GM12872 (cell line): ENCODE results near the gene A1BG.

Source experiments
- TF ChIP-seq, protein P1 (sequence below): IDR thresholded peaks from 3 replicates; pipeline ENCODE4 v1.5.1; 2011; ENCODE audit warnings: low read depth, mild to moderate bottlenecking, low read length, moderate library complexity; ENCODE audit not compliant: insufficient read depth

Gene A1BG

DNA sequence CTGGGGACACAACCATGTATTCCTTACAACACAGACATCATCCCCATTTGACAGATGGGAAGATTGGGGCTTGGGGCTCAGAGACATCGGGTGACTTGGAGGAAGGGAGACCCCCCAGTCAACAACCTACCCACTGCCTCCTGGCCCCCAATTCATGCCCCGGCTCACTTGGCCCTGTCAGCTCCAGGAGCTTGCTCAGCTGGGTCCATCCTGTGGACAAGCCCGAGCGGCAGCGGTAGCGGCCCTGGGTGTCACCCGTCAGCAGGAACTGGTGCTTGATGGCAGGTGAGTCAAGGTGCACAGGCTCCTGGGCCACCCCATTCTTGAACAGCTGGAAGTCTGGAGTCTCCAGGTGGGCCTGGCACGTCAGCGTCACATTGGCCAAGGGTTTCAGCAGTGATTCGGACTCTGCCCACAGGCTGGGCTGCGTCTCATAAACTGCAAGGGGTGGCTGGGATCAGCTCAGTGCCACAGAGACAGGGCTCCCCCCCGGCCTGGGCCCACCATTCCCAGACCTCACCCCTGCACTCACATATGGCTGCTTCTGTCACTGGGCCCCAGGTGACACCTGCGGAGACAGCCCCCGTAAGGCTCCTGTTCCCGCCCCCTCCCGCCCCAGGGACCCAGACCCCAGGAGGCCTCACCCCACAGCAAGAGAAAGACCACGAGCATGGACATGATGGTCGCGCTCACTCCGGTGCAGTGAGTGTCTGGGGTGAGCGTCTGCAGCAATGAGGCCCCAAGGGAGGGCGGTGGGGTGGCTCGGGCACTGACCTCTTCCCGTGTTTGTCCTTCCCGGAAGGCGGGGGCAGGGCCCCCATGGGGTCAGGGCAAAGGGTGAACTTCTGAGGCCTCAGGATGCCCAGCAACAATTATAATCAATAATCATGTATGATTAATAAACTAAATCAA lies at the start of gene A1BG:
Gene A1BG, minus strand, starts transcription at position 733 of the 912 bp plus-strand sequence. Its CDS starts 55 bp downstream, at position 678.
- TF ChIP-seq, protein P1, sequence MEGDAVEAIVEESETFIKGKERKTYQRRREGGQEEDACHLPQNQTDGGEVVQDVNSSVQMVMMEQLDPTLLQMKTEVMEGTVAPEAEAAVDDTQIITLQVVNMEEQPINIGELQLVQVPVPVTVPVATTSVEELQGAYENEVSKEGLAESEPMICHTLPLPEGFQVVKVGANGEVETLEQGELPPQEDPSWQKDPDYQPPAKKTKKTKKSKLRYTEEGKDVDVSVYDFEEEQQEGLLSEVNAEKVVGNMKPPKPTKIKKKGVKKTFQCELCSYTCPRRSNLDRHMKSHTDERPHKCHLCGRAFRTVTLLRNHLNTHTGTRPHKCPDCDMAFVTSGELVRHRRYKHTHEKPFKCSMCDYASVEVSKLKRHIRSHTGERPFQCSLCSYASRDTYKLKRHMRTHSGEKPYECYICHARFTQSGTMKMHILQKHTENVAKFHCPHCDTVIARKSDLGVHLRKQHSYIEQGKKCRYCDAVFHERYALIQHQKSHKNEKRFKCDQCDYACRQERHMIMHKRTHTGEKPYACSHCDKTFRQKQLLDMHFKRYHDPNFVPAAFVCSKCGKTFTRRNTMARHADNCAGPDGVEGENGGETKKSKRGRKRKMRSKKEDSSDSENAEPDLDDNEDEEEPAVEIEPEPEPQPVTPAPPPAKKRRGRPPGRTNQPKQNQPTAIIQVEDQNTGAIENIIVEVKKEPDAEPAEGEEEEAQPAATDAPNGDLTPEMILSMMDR: no peak

- TF ChIP-seq, protein P1: no peak
Measured at GRCh38 chr19:58401840-58402421, 48.6 kb upstream of the A1BG start.

DNA sequence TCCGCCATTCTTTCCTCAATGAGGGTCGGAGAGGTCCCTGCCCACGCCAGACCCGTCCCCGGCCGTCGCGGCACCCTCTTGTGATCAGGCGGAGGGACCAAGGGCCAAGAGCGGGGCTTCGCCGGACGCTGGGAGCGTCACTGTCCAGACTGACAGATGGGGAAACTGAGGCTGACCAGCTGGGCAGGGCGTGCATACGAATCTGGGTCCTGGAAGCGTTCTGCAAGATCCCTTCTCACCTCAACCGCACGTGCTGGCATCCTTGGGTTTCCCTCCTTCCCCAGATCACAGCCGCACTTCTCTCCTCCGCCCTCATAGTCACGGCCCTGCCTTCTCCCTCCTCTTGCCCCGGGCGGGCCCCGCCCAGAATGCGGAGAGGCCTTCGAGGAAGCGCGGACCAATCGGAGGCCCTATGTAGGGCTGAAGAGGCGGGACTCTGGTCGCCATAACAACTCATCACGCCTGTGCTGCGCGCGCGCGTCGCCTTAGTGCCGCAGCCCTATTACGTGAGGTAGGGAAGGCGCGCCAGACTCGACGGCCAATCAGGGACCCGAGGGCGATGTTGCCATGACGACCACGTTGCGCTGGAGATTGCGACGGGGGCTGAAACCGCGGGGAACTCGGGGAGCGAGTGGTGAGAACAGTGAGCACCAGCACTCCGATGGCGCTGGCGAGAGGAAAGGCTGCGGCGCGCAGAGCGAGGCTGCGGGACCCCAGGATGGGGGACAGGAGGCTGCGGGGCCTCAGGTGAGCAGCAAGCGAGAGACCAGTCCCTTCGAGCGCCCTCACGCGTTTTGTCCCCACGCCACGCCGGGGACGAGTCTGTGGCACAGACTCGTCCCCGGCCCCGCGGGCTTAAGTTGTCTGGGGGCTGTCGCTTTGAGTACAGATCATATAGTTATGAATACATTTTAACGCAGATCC lies 47.9 kb upstream of the A1BG start:
- TF ChIP-seq, protein P1: peak; percentile 17; the same call in 1 of the 3 replicates

DNA sequence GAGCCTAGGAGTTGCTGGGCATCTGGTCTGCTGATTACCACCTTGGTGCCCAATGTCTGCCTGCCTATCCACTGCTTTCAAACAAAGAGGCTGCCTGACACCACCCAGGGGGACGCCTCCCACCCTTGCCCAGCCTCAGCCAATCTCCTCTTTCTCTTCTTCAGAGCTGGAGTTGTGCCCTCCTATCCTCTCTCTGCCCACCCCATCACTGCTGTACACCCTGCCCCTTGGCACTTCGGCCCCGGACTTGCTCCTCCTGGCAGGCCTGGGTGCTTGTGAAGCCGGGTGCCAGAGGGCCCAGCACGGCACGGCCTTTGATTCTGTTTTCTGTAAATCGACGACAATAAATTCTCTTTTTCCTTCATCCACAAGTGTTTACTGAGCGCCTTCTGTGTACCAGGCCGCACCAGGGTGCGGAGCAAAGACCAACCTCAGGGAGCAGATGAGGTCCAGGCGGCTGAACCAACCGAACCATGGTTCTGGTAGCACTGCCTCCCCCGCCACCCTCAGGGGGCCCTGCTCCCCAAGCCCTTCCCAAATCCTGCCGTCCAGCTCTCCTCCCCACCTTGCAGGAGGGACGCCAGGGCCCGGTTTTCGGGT lies 47.1 kb upstream of the A1BG start:
- TF ChIP-seq, protein P1: no peak

DNA sequence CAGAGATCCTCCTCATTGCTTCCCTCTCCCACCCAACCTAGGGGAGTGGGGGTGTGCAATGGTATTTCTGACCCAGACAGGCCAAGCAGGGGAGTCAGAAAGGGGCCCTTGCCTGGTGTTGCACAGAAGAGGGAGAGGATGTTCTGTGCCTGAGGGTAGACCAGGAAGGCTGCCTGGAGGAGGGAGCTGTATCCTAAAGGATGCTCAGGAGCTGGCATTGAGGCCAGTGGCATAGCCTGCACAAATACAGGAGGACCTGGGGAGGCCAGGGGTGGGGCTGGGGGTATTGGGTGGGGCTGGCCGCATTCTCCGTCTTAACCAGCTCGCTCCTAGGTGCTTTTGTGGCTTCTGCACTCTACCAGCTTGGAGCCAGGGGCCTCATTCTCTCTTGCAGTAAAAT lies 46.6 kb upstream of the A1BG start:
- TF ChIP-seq, protein P1: no peak

GRCh38 chr19:58398545-58398944 lies 45.3 kb upstream of the A1BG start:
- TF ChIP-seq, protein P1: no peak
